GM15510 (cell line): ENCODE data around the gene PCSK5.

Experiments used
- POLR2A ChIP-seq: IDR thresholded peaks from 3 replicates; pipeline ENCODE4 v1.6.1; 2011; ENCODE audit warnings: borderline replicate concordance; ENCODE audit not compliant: insufficient read length; ENCODE audit errors: extremely low read depth

PCSK5 gene

GRCh38 chr9:76218886-76219445 is 328.5 kb downstream of the PCSK5 start:
- TF ChIP-seq POLR2A = no peak

GRCh38 chr9:76219560-76220151 is 329.2 kb downstream of the PCSK5 start:
- TF ChIP-seq POLR2A = no peak

GRCh38 chr9:76221423-76221822 is 330.9 kb downstream of the PCSK5 start:
- TF ChIP-seq POLR2A = no peak

GRCh38 chr9:76223749-76224340 is 333.4 kb downstream of the PCSK5 start:
- TF ChIP-seq POLR2A = no peak

GRCh38 chr9:76227156-76227555 is 336.7 kb downstream of the PCSK5 start:
- no peak for TF ChIP-seq POLR2A

- no peak for TF ChIP-seq POLR2A
Observed at GRCh38 chr9:76231001-76231400, 340.5 kb downstream of the PCSK5 start.

GRCh38 chr9:76232861-76233489 is 342.5 kb downstream of the PCSK5 start:
- no peak for TF ChIP-seq POLR2A

- TF ChIP-seq POLR2A = no peak
Observed at GRCh38 chr9:76240578-76240977, 350.1 kb downstream of the PCSK5 start.

GRCh38 chr9:76245518-76245917 is 355.0 kb downstream of the PCSK5 start:
- TF ChIP-seq POLR2A = no peak

- no peak for TF ChIP-seq POLR2A
Observed at GRCh38 chr9:76246680-76247079, 356.2 kb downstream of the PCSK5 start.

- no peak for TF ChIP-seq POLR2A
Observed at GRCh38 chr9:76247426-76247825, 357.0 kb downstream of the PCSK5 start.

GRCh38 chr9:76249309-76249708 is 358.8 kb downstream of the PCSK5 start:
- TF ChIP-seq POLR2A = no peak

- no peak for TF ChIP-seq POLR2A
Observed at GRCh38 chr9:76255781-76256455, 365.4 kb downstream of the PCSK5 start.

GRCh38 chr9:76257311-76257710 is 366.8 kb downstream of the PCSK5 start:
- no peak for TF ChIP-seq POLR2A

GRCh38 chr9:76266649-76267283 is 376.3 kb downstream of the PCSK5 start:
- TF ChIP-seq POLR2A = no peak
